Thyroid gland (tissue), 4 donors: ENCODE results near the gene SLC9A2. TPM values are rescaled to one million over a fixed set of nuclear protein-coding genes. Genes with fewer than 3 reads are reported as not detected.

ENCODE experiments used
- DNase-seq, 2 donors: peaks; one replicate each; pipeline ENCODE4 v3.0.0-alpha.2; 2019
- H3K27ac ChIP-seq, 3 donors: fragments of 200-600 bp; sonication (generic); 1 replicate in 2 of 3; 2 replicates in 1 of 3; pipeline ENCODE4 v1.5.1; 2016 to 2019; ENCODE audit warnings: mild to moderate bottlenecking in 1 of 3, moderate library complexity in 1 of 3
- H3K27me3 ChIP-seq: fragments of 200-600 bp; sonication (generic); one replicate; pipeline ENCODE4 v1.5.1; 2019
- H3K36me3 ChIP-seq, 2 donors: fragments of 200-600 bp; sonication (generic); one replicate each; pipeline ENCODE4 v1.5.1; 2016 to 2019
- H3K4me1 ChIP-seq, 2 donors: fragments of 200-600 bp; sonication (generic); one replicate each; pipeline ENCODE4 v1.5.1; 2017 to 2019
- H3K4me3 ChIP-seq, 3 donors: fragments of 200-600 bp; sonication (generic); replicated peaks in 1 of 3; 1 replicate in 2 of 3; 2 replicates in 1 of 3; pipeline ENCODE4 v1.5.1; 2016; ENCODE audit warnings: mild to moderate bottlenecking in 1 of 3
- H3K9me3 ChIP-seq: fragments of 200-600 bp; sonication (generic); one replicate; pipeline ENCODE4 v1.5.1; 2017
- POLR2A ChIP-seq, 2 donors: fragments of 450-650 bp; IDR thresholded peaks; one replicate each; pipeline ENCODE4 v1.6.1; 2017; ENCODE audit warnings: antibody characterized with exemption in 2 of 2, mild to moderate bottlenecking in 2 of 2, moderate library complexity in 1 of 2
- WGBS, 2 donors: methylation state at CpG; one replicate each; pipeline ENCODE4 v1.1.5; 2017; 5-methylcytosine and 5-hydroxymethylcytosine counted together
- intact Hi-C: fragments of 100-400 bp; cut with DNase I; formaldehyde crosslinking; loops from one replicate; pipeline ENCODE4 v1.15.1; 2023
- total RNA-seq, 4 donors: library from RNA; depleted of rRNA; stranded (reverse); fragments of >200 nt; gene quantifications; one replicate each; pipeline ENCODE4 v1.2.3, GENCODE V29; 2016
- TF ChIP-seq, protein P1 (sequence below), 6 experiments: fragments of 200-600 bp in 3 of 6; fragments of 450-650 bp in 3 of 6; sonication (generic) in 3 of 6; IDR thresholded peaks; one replicate each; pipeline ENCODE4 v1.5.1; 2016 to 2019; ENCODE audit warnings: antibody characterized with exemption in 6 of 6, mild to moderate bottlenecking in 2 of 6, inconsistent platforms in 1 of 6, moderate library complexity in 1 of 6

The SLC9A2 gene
- total RNA-seq, 4 donors from 2014 or later: 0.33 to 4.0 (median 0.87) TPM

DNA sequence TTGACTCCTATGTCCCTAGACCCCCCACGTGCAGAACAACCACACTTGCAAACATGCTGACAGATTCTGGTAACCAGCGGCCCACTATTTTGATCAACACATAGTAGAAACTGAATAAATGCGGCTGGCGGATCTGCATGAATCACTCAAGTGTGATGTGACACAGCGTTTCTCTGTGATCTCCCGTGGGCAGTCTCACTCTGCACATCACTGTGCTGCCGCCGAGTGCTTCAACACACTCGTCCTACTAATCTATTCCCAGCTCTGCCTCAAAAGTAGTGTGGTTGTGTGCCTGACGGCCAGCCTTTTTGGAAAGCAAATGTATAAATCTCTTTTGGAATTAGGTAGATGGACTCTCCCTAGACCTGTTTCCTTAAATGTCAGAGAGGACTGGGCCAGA lies 105.2 kb downstream of the SLC9A2 start:
- Histone ChIP-seq H3K4me1 (no peaks in the 10 kb centered on the region), H3K9me3 (no peaks in the 10 kb centered on the region), H3K4me3 (no peak overlapping the region), H3K27me3 (no peaks in the 10 kb centered on the region), H3K27ac (no peak overlapping the region), H3K36me3 (peaks cover 13 to 26% of the 10 kb centered on the region in 2 donors)
- WGBS, 2 donors: 94 to 97% methylated on average over 10 of the region's 10 CpGs
- DNase-seq: no peak
- TF ChIP-seq POLR2A (IDR thresholded peaks at IDR 0.05): no peak
- TF ChIP-seq, protein P1, sequence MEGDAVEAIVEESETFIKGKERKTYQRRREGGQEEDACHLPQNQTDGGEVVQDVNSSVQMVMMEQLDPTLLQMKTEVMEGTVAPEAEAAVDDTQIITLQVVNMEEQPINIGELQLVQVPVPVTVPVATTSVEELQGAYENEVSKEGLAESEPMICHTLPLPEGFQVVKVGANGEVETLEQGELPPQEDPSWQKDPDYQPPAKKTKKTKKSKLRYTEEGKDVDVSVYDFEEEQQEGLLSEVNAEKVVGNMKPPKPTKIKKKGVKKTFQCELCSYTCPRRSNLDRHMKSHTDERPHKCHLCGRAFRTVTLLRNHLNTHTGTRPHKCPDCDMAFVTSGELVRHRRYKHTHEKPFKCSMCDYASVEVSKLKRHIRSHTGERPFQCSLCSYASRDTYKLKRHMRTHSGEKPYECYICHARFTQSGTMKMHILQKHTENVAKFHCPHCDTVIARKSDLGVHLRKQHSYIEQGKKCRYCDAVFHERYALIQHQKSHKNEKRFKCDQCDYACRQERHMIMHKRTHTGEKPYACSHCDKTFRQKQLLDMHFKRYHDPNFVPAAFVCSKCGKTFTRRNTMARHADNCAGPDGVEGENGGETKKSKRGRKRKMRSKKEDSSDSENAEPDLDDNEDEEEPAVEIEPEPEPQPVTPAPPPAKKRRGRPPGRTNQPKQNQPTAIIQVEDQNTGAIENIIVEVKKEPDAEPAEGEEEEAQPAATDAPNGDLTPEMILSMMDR (IDR thresholded peaks at IDR 0.05): no peak
- intact Hi-C loops: no loop called here

GRCh38 chr2:102726128-102727087 lies 107.1 kb downstream of the SLC9A2 start:
- TF ChIP-seq, protein P1 (IDR thresholded peaks at IDR 0.05): no peak
- TF ChIP-seq POLR2A (IDR thresholded peaks at IDR 0.05): no peak
- 72 to 82% methylated on average over 15 of the region's 15 CpGs for WGBS, 2 donors
- intact Hi-C loops: no loop called here
- no peaks in the 10 kb centered on the region for H3K9me3 ChIP-seq
- no peak overlapping the region for H3K4me3 ChIP-seq
- no peaks in the 10 kb centered on the region for H3K27me3 ChIP-seq
- H3K4me1 ChIP-seq: no peaks in the 10 kb centered on the region
- H3K36me3 ChIP-seq: peaks cover 13 to 20% of the 10 kb centered on the region in 2 donors
- DNase-seq: no peak
- no peak overlapping the region for H3K27ac ChIP-seq

DNA sequence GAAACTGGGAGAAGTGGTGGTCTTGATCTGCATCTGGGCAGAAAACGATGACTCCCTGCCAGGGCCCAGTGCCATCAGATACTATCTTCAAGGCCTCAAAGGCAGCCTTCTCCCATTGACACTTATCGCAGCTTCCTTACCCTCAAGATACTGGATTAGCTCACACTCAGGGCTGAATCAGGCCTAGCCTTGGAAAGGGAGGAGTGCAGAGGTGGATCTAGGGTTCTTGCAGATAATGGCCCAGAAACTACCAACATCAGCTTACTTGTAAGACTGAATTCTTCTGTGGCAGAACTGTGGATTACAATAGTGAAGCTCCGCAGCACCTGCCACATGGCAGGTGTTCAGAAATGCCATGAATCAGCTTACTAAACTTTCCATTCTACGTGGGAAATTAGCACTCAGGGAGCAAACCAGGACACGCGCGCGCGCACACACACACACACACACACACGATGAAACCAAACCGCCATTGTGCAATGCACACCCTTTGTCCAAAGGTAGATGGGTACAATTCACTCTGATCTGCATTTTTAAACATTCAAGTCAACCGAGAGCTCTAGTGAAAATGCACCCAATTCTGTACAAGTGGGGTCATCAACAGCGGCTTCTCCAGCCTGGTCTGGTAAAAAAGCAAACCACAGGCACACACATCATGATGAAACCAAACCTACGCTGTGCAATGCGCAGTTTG lies 116.2 kb downstream of the SLC9A2 start:
- H3K27me3 ChIP-seq: no peaks in the 10 kb centered on the region
- H3K9me3 ChIP-seq: no peaks in the 10 kb centered on the region
- 63 to 69% methylated on average over 14 to 15 of the region's 15 CpGs for WGBS, 2 donors

DNA sequence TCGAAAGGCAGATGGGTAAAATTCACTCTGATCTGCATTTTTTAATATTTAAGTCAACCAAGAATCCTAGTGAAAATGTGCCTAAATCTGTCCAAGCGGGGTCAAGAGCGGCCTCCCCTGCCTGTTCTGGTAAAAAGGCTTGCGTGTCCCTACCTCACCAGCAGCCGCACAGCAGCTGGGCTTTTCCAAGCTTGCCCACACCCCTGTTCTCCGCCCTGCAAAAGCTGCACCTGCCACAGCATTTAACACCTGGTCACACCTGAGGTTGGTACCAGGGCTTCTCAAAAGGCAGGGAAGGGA lies 116.7 kb downstream of the SLC9A2 start:
- intact Hi-C loops: no loop called here
- TF ChIP-seq, protein P1 (IDR thresholded peaks at IDR 0.05): no peak
- TF ChIP-seq POLR2A (IDR thresholded peaks at IDR 0.05): no peak
- peaks cover 12 to 15% of the 10 kb centered on the region in 2 donors for H3K4me1 ChIP-seq
- 14 to 25% methylated on average over 6 of the region's 6 CpGs for WGBS, 2 donors
- no peaks in the 10 kb centered on the region for H3K9me3 ChIP-seq
- peak overlapping the region; percentile 56 to 86 (median 75) for H3K4me3 ChIP-seq
- H3K27ac ChIP-seq: peak overlapping the region in 1 of 3 donors; percentile 69
- peaks cover 0 to 3% of the 10 kb centered on the region in 2 donors for H3K36me3 ChIP-seq
- peak; percentile 28 to 29 for DNase-seq
- H3K27me3 ChIP-seq: no peaks in the 10 kb centered on the region

More for the DNA sequence above, 116.2 kb downstream of the SLC9A2 start:
- DNase-seq: no peak
- TF ChIP-seq, protein P1 (IDR thresholded peaks at IDR 0.05): no peak
- no peak for TF ChIP-seq POLR2A (IDR thresholded peaks at IDR 0.05)
- intact Hi-C loops: no loop called here
- peaks cover 12 to 15% of the 10 kb centered on the region in 2 donors for H3K4me1 ChIP-seq
- no peak overlapping the region for H3K27ac ChIP-seq
- peaks cover 3 to 5% of the 10 kb centered on the region in 2 donors for H3K36me3 ChIP-seq
- peak overlapping the region in 2 of 3 donors; percentile 56 to 86 for H3K4me3 ChIP-seq
